ENCODE data around the gene LGMN. TPM values are rescaled to one million over a fixed set of nuclear protein-coding genes. Genes with fewer than 3 reads are reported as not detected.
A peak's percentile ranks its signal among the peaks of the same experiment; 100 is the strongest.
"Not testable (repeated sequence)": the region's sequence is repeated elsewhere in the genome, so short reads cannot be mapped to it uniquely, and the experiment has no call there.

The LGMN gene
- total RNA-seq, 4 donors from 2014 or later: 26.5 to 103 (median 57.2) TPM

DNA sequence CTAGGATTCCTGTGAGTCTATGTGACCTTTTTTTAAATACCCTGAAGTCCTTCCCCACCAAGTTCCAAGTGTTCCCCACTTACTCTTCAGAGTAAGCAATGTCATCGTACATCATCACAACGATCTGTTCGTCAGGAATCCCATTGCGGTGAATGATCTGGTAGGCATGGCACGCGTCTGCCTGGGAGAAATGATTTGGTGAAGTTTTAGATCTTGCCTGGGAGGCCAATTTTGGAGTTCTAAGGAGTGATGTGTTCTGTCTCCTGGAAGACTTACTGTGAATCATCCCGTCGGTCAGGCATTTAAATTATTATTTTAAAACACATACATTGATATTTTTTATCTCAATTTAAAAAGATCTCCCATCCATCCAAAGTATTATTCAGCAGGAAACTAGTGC lies 29.8 kb downstream of the LGMN start:
- no peak for DNase-seq
- H3K27ac ChIP-seq: peak overlapping the region in 1 of 4 donors; percentile 31
- peaks cover 9 to 40% (median 17%) of the 10 kb centered on the region in 4 donors for H3K4me1 ChIP-seq
- WGBS, 2 donors (ENCODE audit: low coverage in 1 of 2): 87 to 89% methylated on average over 8 of the region's 8 CpGs
- H3K27me3 ChIP-seq: no peaks in the 10 kb centered on the region
- H3K9me3 ChIP-seq: no peaks in the 10 kb centered on the region
- no peak for TF ChIP-seq EP300 (IDR thresholded peaks at IDR 0.05; ENCODE audit: low read depth)
- TF ChIP-seq POLR2A (IDR thresholded peaks at IDR 0.05): no peak
- TF ChIP-seq, protein P1, sequence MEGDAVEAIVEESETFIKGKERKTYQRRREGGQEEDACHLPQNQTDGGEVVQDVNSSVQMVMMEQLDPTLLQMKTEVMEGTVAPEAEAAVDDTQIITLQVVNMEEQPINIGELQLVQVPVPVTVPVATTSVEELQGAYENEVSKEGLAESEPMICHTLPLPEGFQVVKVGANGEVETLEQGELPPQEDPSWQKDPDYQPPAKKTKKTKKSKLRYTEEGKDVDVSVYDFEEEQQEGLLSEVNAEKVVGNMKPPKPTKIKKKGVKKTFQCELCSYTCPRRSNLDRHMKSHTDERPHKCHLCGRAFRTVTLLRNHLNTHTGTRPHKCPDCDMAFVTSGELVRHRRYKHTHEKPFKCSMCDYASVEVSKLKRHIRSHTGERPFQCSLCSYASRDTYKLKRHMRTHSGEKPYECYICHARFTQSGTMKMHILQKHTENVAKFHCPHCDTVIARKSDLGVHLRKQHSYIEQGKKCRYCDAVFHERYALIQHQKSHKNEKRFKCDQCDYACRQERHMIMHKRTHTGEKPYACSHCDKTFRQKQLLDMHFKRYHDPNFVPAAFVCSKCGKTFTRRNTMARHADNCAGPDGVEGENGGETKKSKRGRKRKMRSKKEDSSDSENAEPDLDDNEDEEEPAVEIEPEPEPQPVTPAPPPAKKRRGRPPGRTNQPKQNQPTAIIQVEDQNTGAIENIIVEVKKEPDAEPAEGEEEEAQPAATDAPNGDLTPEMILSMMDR (IDR thresholded peaks at IDR 0.05): no peak
- no peak for TF ChIP-seq POLR2AphosphoS5 (IDR thresholded peaks at IDR 0.05)
- no peaks in the 10 kb centered on the region for H3K36me3 ChIP-seq
- in situ Hi-C loops (cut with MboI; ENCODE audit: low pct_ligation_motif_present in 1 of 4, low pct_unique_long_range_greater_than_20kb in 1 of 4, low sequenced_read_pairs in 3 of 4) (loop anchor here in 3 of 4 donors (5.0 kb wide), 1 partner anchor 64 kb away; no protein-coding TSS in a partner anchor), intact Hi-C loops (cut with DNase I; ENCODE audit: low total_unique reads) (loop anchor here (2.0 kb wide), 1 partner anchor 64 kb away; no protein-coding TSS in a partner anchor)
- no peak overlapping the region for H3K4me3 ChIP-seq

DNA sequence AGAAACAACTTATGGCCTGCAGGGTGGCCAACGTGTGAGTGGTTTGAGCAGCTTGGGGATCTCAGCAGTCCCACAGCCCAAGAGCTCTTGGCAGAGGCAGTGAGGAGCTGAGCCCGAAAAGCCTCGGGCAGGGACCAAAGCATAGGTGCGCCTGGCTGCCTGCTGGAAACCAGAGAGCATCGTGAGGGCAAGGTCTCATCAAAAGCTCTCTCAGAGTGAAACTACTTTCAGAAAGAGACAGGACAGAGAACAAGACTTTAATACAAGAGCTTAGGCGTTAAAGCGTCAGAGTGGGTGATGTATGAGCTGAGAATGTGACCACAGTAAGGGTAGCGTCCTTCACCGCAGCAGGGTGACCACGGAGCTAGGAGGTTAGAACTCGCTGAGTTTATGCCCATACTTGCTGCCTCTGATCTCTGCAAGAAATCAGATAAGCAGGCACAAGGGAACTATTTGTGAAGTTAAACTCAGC lies 30.8 kb downstream of the LGMN start:
- no peak overlapping the region for H3K4me3 ChIP-seq
- 72 to 84% methylated on average over 11 of the region's 11 CpGs for WGBS, 2 donors (ENCODE audit: low coverage in 1 of 2)
- H3K27ac ChIP-seq: peak overlapping the region in 2 of 4 donors; percentile 32
- H3K4me1 ChIP-seq: peaks cover 9 to 34% (median 17%) of the 10 kb centered on the region in 4 donors
- DNase-seq: no peak
- in situ Hi-C loops (cut with MboI; ENCODE audit: low pct_ligation_motif_present in 1 of 4, low pct_unique_long_range_greater_than_20kb in 1 of 4, low sequenced_read_pairs in 3 of 4) (loop anchor here in 3 of 4 donors (5.0 kb wide), 1 partner anchor 65 kb away; no protein-coding TSS in a partner anchor), intact Hi-C loops (cut with DNase I; ENCODE audit: low total_unique reads) (loop anchor here (2.0 kb wide), 1 partner anchor 65 kb away; no protein-coding TSS in a partner anchor)
- H3K27me3 ChIP-seq: no peaks in the 10 kb centered on the region
- H3K36me3 ChIP-seq: no peaks in the 10 kb centered on the region
- H3K9me3 ChIP-seq: no peaks in the 10 kb centered on the region
- TF ChIP-seq, protein P1 (IDR thresholded peaks at IDR 0.05): no peak

DNA sequence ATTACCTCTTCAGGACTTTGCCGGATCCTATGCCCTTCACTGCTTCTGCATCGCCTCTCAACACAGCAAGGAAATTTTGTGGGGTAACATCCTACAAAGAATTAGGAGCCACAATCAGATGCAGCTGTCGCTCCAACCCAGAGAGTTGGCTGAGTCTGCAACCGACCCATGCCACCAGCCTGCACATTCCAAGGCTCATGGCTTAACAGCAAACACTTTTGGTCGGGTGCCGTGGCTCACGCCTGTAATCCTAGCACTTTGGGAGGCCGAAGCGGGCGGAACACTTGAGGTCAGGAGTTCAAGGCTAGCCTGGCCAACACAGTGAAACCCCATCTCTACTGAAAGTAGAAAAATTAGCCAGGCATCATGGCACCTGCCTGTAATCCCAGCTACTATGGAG lies 32.3 kb downstream of the LGMN start:
- H3K4me3 ChIP-seq: no peak overlapping the region
- H3K27me3 ChIP-seq: no peaks in the 10 kb centered on the region
- no peaks in the 10 kb centered on the region for H3K36me3 ChIP-seq
- in situ Hi-C loops (cut with MboI; ENCODE audit: low pct_ligation_motif_present in 1 of 4, low pct_unique_long_range_greater_than_20kb in 1 of 4, low sequenced_read_pairs in 3 of 4) (loop anchor here in 3 of 4 donors (5.0 kb wide), 1 partner anchor 66 kb away; no protein-coding TSS in a partner anchor), intact Hi-C loops (cut with DNase I; ENCODE audit: low total_unique reads) (no loop called here)
- no peak overlapping the region for H3K27ac ChIP-seq
- peaks cover 9 to 23% (median 14%) of the 10 kb centered on the region in 4 donors for H3K4me1 ChIP-seq
- no peak for DNase-seq
- WGBS, 2 donors (ENCODE audit: low coverage in 1 of 2): 93% methylated on average over 10 of the region's 10 CpGs; no CpG with 5 or more reads in 1 of the 2 donors
- no peaks in the 10 kb centered on the region for H3K9me3 ChIP-seq
- TF ChIP-seq POLR2AphosphoS5 (IDR thresholded peaks at IDR 0.05) (no peak), POLR2A (IDR thresholded peaks at IDR 0.05) (no peak), EP300 (IDR thresholded peaks at IDR 0.05; ENCODE audit: low read depth) (no peak)
- TF ChIP-seq, protein P1 (IDR thresholded peaks at IDR 0.05): no peak

DNA sequence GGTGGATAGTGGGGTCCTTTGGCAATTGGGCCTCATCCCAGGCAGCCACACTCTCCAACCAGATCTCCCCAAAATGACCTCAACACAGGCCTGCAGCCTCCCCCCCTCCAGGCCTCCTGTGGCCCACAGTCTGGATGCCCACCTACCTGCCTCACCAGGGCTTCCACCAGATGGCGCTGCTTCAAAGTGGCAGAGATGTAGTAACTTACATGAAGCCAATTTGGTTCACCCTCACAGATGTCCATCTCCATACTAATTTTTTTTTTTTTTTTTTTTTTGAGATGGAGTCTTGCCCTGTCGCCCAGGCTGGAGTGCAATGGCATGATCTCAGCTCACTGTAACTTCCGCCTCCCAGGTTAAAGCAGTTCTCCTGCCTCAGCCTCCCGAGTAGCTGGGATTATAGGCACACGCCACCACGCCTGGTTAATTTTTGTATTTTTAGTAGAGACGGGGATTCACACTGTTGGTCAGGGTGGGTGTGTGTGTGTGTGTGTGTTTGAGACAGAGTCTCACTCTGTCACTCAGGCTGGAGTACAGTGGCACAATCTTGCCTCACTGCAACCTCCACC lies 33.6 kb downstream of the LGMN start:
- H3K36me3 ChIP-seq; H3K4me3 ChIP-seq; H3K27ac ChIP-seq; intact Hi-C loops (cut with DNase I; ENCODE audit: low total_unique reads); H3K27me3 ChIP-seq; H3K9me3 ChIP-seq: not testable (repeated sequence)
- in situ Hi-C loops (cut with MboI; ENCODE audit: low pct_ligation_motif_present in 1 of 4, low pct_unique_long_range_greater_than_20kb in 1 of 4, low sequenced_read_pairs in 3 of 4): loop anchor here in 3 of 4 donors (5.0 kb wide), 1 partner anchor 67 kb away; no protein-coding TSS in a partner anchor
- DNase-seq: peak; percentile 87
- TF ChIP-seq, protein P1 (IDR thresholded peaks at IDR 0.05): peak; percentile 73 to 90 (median 81)
- peaks cover 0 to 12% (median 5%) of the 10 kb centered on the region in 4 donors for H3K4me1 ChIP-seq
- 79 to 80% methylated on average over 5 to 7 of the region's 7 CpGs for WGBS, 2 donors (ENCODE audit: low coverage in 1 of 2)
